ENCODE data around the gene TRPT1.

TRPT1 gene

DNA sequence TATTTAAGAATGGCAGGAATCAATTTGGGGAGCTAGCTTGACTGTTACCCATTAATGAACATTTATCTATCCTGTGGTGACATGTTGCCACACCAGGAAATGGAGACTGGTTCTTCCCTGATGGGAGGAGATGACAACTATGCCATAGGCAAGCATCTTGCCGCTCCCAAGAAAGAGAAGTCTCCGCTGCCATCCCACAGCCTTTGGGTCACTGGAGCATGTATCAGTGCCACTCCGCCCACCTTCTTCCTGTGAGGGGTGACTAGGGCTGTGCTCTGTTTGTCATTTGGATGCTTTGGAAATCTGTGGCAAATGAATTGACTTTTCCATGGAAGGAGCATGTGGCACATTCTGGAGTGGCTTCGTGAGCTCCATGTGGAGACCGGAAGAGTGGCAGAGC lies 33.6 kb downstream of the TRPT1 start:
- H3K4me3 ChIP-seq (ENCODE audit: low read depth, low read length): no peak overlapping the region
- DNase-seq (ENCODE audit: low read depth): no peak
- TF ChIP-seq, protein P1, sequence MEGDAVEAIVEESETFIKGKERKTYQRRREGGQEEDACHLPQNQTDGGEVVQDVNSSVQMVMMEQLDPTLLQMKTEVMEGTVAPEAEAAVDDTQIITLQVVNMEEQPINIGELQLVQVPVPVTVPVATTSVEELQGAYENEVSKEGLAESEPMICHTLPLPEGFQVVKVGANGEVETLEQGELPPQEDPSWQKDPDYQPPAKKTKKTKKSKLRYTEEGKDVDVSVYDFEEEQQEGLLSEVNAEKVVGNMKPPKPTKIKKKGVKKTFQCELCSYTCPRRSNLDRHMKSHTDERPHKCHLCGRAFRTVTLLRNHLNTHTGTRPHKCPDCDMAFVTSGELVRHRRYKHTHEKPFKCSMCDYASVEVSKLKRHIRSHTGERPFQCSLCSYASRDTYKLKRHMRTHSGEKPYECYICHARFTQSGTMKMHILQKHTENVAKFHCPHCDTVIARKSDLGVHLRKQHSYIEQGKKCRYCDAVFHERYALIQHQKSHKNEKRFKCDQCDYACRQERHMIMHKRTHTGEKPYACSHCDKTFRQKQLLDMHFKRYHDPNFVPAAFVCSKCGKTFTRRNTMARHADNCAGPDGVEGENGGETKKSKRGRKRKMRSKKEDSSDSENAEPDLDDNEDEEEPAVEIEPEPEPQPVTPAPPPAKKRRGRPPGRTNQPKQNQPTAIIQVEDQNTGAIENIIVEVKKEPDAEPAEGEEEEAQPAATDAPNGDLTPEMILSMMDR (conservative IDR thresholded peaks at IDR 0.05; ENCODE audit: low read depth, low read length): no peak

DNA sequence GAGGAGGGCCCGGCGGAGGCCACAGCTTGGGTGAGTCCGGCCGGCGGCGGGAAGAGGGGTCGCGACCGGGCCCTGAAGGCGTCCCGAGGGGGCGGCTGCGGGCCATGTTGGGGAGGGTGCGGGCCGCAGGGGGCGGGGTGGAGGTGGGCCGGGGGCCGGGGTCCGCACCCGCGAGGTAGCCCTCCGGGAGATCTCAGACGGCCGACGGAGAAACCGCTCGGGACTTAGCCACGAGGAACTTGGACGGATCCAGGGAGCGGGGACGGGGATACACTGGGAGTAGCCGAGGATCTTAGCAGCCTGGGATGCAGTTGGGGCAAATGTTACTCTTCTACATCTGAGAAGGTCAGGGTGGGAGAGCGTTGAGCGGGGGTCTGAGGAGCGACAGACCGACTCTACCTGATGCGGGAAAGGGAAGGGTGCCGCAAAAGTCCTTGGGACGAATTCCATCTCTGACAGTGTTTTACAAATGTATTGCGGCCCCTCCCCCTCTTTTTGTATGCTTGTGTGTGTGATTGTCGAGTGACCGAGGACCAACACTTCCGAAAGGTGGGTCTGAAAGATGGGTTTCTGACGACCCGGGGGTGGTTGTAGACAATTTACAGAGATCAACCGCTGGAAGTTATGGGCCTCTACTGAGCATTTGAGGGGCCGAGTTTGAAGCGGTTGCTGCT lies 39.4 kb downstream of the TRPT1 start:
- no peak overlapping the region for H3K4me3 ChIP-seq (ENCODE audit: low read depth, low read length)
- TF ChIP-seq, protein P1 (conservative IDR thresholded peaks at IDR 0.05; ENCODE audit: low read depth, low read length): no peak
- DNase-seq (ENCODE audit: low read depth): peak; percentile 20

DNA sequence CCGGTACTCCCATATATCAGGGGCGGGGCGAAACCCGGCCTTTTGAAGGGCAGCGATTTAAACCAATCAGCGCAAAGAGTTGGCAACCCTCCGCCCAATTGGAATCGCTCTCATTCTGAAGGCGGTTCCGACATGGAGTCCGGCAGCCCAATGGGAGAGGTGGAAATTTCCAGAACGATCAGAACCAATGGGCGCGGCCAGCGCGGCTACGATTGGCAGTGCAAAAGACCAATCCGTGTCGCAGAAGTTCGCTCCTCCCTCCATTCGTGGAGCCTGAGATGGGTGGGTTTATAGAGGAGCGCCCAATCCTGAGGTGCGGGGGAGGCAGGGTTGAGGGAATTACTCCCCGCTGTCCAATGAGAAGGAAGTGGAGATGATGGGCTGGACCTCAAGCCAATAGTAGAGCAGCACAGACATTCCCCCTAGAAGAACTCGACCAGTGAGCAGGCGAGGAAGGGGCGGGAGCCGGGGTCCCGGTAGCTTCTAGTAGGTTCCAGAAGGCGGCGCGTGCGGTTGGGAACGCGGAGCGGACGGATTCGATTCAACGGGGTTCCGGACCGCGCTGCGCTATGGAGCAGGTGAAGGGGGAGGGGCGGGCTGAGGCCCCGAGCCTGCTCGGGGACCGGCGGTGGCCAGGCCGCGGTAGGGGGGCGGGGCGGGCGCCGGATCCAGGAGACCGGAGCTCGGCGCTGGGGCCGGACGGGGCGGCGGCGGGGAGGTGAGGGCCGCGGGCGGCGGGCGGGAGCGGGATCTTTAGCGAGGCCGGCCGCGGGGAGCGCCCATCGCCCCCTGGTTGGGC lies 40.1 kb downstream of the TRPT1 start, which contains the start of gene STIP1:
Gene STIP1 (plus strand): TSS at position 479 of the 799 bp plus-strand sequence. CDS start 91 bp downstream, at position 570.
- TF ChIP-seq, protein P1 (conservative IDR thresholded peaks at IDR 0.05; ENCODE audit: low read depth, low read length): peak; percentile 63
- peak within 1 kb of the TSS; percentile 76 for H3K4me3 ChIP-seq (ENCODE audit: low read depth, low read length)

DNA sequence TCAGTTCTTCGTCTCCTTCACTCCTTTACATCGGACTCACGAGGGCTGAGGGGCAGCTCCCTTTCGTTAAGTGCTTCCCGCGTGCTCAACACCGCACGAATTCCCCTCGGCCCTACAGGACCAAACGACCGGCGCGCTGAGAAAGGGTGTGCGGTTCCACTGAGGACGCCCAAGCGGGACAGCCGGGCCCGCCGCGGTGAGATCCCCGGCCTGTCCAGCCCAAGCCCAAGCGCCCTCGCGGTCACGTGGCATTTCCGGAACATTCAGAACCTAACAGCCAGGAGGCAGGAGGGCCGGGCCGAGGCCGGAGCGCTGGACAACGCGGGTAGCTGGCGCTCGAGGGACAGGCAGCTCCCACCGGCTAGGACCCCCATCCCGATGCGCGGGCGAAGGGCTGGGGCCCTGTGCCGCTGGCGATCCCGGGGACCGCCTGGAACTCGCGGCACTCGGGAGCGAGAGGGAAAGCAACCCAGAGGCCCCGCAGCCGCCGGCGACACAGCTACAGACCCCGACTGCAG lies 40.8 kb downstream of the TRPT1 start:
- H3K4me3 ChIP-seq (ENCODE audit: low read depth, low read length): peak overlapping the region; percentile 76
- DNase-seq (ENCODE audit: low read depth): peak; percentile 90
- TF ChIP-seq, protein P1 (conservative IDR thresholded peaks at IDR 0.05; ENCODE audit: low read depth, low read length): peak; percentile 59

More for the DNA sequence above, 40.1 kb downstream of the TRPT1 start, which contains the start of gene STIP1:
- peak; percentile 100 for DNase-seq (ENCODE audit: low read depth)

DNA sequence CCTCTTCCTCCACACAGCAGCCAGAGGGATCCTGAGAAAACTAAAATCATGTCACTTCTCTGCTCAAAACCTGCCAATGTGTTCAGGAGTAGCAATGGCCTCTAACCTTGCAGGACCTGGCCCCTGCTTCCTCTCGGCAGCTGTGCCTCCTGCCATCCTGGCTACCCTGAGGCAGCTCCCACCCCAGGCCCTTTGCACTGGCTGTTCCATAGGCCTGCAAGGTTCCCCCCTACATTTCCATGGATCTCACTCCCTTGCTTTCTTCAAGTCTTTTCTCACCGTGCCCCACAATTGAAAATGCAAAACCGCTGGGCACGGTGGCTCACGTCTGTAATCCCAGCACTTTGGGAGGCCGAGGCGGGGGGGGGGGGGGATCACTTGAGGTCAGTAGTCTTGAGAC lies 42.1 kb downstream of the TRPT1 start:
- no peak for DNase-seq (ENCODE audit: low read depth)
- no peak overlapping the region for H3K4me3 ChIP-seq (ENCODE audit: low read depth, low read length)
- TF ChIP-seq, protein P1 (conservative IDR thresholded peaks at IDR 0.05; ENCODE audit: low read depth, low read length): no peak

DNA sequence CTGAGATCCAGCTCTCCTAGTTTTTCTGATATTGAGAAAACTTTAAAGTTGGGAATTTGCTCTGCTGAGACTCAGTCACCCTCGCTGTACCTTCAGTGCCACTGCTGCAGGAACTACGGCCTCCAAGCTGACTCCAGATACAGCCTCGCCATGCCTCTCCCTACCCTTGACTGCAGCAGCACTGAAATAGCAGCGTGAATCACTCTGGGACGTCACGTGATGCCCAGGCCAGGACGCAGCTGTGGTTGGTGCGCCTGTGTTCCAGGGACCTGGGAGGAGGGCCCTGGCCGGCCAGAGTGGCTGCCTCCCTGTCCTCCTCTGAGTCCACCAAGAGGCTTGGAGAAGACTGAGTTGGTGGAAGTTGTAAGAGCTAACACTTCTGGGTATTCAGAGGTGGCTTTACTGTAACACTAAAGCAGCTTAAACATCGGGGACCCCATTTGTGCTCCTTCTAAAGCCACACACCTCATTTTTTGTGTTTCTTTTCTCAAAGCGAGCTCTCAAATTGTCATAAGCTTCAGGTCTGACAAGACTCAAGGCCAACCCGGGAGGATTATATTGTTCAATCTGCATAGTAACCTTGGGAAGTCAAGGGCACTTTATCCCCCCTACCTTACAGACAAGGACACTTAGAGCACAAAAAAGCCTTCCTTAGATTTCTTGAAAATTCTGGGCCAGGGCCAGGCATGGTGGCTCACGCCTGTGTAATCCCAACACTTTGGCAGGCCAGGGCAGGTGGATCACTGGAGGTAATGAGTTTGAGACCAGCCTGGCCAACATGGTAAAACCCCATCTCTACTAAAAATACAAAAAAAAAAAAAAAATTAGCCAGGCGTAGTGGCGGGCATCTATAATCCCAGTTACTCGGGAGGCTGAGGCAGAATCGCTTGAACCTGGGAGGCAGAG lies 44.2 kb downstream of the TRPT1 start:
- TF ChIP-seq, protein P1 (conservative IDR thresholded peaks at IDR 0.05; ENCODE audit: low read depth, low read length): no peak
- DNase-seq (ENCODE audit: low read depth): peak; percentile 95
- H3K4me3 ChIP-seq (ENCODE audit: low read depth, low read length): peak overlapping the region; percentile 28
